SK-N-SH (cell line): ENCODE measurements around the gene C2orf74.

Source experiments
- CHD2 ChIP-seq: fragments of 150-350 bp; IDR thresholded peaks from 2 replicates; pipeline ENCODE4 v1.6.1; 2018; ENCODE audit warnings: low read length; ENCODE audit not compliant: partially characterized antibody
- CTCF ChIP-seq: fragments of 200-600 bp; sonication (generic); IDR thresholded peaks from 2 replicates; pipeline ENCODE4 v1.6.1; 2017; ENCODE audit warnings: antibody characterized with exemption, mild to moderate bottlenecking, moderate library complexity
- ELF1 ChIP-seq: IDR thresholded peaks from 2 replicates; pipeline ENCODE4 v1.4.0; 2012
- FOSL2 ChIP-seq: IDR thresholded peaks from 2 replicates; pipeline ENCODE4 v1.4.0; 2012; ENCODE audit warnings: low read depth, mild to moderate bottlenecking, moderate library complexity, borderline replicate concordance
- GABPA ChIP-seq: IDR thresholded peaks from 2 replicates; pipeline ENCODE4 v1.4.0; 2012; ENCODE audit warnings: low read depth, mild to moderate bottlenecking
- MAX ChIP-seq: IDR thresholded peaks from 2 replicates; pipeline ENCODE4 v1.4.0; 2012; ENCODE audit warnings: low read depth
- POLR2AphosphoS5 ChIP-seq: IDR thresholded peaks from 2 replicates; pipeline ENCODE4 v1.6.1; 2012; ENCODE audit warnings: low read depth, low read length
- RAD21 ChIP-seq: IDR thresholded peaks from 2 replicates; pipeline ENCODE4 v1.6.1; 2012; ENCODE audit warnings: mild to moderate bottlenecking, low read length
- RFX5 ChIP-seq: IDR thresholded peaks from 2 replicates; pipeline ENCODE4 v1.6.1; 2012; ENCODE audit warnings: mild to moderate bottlenecking, improper control_type of control experiment, low read length
- RXRA ChIP-seq: IDR thresholded peaks from 2 replicates; pipeline ENCODE4 v1.4.0; 2012; ENCODE audit warnings: low read depth, mild to moderate bottlenecking, borderline replicate concordance
- SMC3 ChIP-seq: IDR thresholded peaks from 2 replicates; pipeline ENCODE4 v1.6.1; 2012; ENCODE audit warnings: low read depth, low read length, improper control_type of control experiment
- TAF1 ChIP-seq: IDR thresholded peaks from 2 replicates; pipeline ENCODE4 v1.6.1; 2012; ENCODE audit warnings: low read depth, mild to moderate bottlenecking, low read length, moderate library complexity, borderline replicate concordance
- TCF12 ChIP-seq: IDR thresholded peaks from 2 replicates; pipeline ENCODE4 v1.4.0; 2012

- TF ChIP-seq POLR2AphosphoS5 (no peak), CTCF (no peak), GABPA (no peak), FOSL2 (no peak), CHD2 (no peak), MAX (no peak), SMC3 (no peak), ELF1 (no peak), RAD21 (no peak), TCF12 (no peak), RFX5 (no peak), RXRA (no peak), TAF1 (no peak)
Observed at GRCh38 chr2:61138859-61139258, 23.1 kb upstream of the C2orf74 start.
